ENCODE results near the gene LPIN3. TPM values are rescaled to one million over a fixed set of nuclear protein-coding genes. Genes with fewer than 3 reads are reported as not detected.

Gene LPIN3
- total RNA-seq, 1 donor = 0.27 TPM

DNA sequence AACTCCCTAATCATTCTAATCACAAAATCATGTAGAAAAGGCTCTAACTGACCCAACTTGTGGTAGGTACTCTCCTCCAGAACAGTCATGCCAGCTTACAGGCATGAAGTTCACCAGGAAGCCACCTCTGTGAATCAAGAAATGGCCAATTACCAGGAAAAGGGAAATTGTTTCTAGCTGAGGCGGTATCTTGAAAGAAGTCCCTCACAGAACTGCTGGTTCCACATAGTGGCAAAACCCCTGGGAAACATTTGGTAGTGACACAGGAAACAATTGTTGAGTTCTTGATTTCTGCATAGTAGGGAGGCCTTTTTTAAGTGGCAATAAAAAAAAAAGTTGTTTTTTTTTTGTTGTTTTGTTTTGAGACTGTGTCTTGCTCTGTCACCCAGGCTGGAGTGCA lies 19.6 kb upstream of the LPIN3 start:
- DNase-seq (ENCODE audit: low read depth in 2 of 3, low spot score in 2 of 3) = no peak

GRCh38 chr20:41327178-41327577 lies 13.4 kb upstream of the LPIN3 start:
- no peak for DNase-seq (ENCODE audit: low read depth in 2 of 3, low spot score in 2 of 3)

DNA sequence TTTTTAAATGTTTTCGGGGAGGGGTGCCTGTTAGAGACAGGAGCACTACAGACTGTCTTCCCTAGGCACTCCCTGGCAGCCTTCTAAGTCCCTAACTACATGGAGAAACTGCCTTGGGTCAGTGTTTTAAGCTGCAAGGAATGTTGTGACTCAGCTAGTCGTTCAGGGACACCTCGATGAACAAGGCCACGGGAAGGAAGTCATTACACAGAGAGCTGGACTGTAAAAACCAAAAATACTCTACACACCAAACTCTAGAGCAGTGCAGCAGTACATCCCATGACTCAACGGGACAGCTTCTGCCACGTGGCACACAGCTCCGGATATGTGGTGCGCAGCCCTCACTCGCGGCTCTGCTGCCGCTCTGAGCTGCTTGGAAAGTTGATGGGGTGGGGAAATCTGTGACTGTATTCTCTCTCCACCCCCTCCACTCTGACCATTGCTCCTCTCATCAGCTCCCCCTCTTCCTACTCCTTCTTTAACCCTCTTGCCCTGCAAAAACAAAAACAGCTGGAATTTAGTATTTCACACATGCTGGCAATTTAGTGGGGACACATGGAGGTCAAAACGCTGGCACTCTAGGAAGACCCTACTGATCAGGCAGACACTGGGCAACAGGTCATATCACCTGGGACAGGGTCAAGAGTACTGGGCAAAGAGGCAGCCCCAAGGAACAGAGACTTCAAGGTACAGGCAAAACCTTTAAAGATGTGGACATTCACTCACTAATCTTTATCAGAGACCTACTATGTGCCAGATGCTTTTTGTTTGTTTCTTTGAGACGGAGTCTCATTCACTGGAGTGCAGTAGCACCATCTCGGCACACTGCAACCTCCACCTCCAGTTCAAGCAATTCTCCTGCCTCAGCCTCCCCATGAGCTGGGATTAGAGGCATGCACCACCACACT lies 10.9 kb upstream of the LPIN3 start:
- DNase-seq (ENCODE audit: low read depth in 2 of 3, low spot score in 2 of 3) = peak in 2 of 3 donors; percentile 77 to 80

DNA sequence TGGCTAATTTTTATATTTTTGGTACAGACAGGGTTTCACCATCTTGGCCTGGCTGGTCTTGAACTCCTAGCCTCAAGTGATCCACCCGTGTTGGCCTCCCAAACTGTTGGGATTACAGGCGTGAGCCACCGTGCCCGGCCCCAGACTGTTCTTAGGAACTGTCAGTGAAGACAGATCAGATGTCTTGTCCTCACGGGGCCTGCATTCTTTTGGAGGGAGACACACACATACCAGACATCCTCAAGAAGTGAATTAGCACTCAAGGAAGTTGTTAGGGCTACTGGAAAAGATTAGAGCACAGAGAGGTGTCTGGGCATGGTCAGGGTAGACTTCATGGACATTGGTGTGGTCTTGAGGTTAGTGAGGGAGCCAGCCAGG lies 10.3 kb upstream of the LPIN3 start:
- DNase-seq (ENCODE audit: low read depth in 2 of 3, low spot score in 2 of 3) = no peak

GRCh38 chr20:41330941-41331340 lies 9.7 kb upstream of the LPIN3 start:
- DNase-seq (ENCODE audit: low read depth in 2 of 3, low spot score in 2 of 3) = no peak

- DNase-seq (ENCODE audit: low read depth in 2 of 3, low spot score in 2 of 3) = no peak
Measured at GRCh38 chr20:41331731-41332130, 8.9 kb upstream of the LPIN3 start.

DNA sequence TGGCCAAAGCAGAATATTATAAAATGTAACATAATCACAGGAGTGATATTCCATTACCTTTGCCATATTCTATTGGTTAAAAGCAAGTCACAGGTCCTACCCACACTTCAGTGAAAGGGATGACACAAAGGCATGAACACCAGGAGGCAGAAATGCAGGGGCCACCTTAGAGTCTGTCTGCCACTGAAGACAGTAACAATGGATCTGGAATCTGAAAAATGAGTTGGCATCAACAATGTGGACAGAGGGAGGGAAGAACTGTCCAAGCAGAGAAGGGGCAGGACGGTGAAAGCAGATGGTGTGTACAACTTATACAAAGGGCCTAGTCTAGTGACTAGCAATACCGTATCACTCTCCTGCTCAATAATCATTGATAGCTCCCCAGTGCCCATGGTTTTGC lies 6.6 kb upstream of the LPIN3 start:
- DNase-seq (ENCODE audit: low read depth in 2 of 3, low spot score in 2 of 3) = no peak

GRCh38 chr20:41334443-41335421 lies 5.9 kb upstream of the LPIN3 start:
- DNase-seq (ENCODE audit: low read depth in 2 of 3, low spot score in 2 of 3) = no peak

DNA sequence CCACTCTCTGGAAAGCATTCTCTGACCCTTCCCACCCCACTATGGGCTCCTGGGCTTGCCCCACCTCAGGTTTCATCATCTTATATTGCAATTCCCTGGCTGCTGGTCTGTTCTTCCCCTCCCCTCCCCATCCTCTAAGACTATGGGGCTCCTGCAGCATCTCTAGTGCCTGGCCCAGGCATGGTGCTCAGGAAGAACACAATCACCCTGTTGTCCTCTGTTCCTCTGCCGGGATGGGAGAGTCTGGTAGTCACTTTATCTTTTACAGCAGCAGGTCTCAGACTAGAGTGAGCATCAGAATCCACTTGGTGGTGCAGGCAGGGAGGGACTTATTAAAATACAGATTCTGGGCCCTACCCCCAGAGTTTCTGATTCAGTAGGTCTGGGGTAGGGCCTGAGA lies 5.0 kb upstream of the LPIN3 start:
- no peak for DNase-seq (ENCODE audit: low read depth in 2 of 3, low spot score in 2 of 3)

DNA sequence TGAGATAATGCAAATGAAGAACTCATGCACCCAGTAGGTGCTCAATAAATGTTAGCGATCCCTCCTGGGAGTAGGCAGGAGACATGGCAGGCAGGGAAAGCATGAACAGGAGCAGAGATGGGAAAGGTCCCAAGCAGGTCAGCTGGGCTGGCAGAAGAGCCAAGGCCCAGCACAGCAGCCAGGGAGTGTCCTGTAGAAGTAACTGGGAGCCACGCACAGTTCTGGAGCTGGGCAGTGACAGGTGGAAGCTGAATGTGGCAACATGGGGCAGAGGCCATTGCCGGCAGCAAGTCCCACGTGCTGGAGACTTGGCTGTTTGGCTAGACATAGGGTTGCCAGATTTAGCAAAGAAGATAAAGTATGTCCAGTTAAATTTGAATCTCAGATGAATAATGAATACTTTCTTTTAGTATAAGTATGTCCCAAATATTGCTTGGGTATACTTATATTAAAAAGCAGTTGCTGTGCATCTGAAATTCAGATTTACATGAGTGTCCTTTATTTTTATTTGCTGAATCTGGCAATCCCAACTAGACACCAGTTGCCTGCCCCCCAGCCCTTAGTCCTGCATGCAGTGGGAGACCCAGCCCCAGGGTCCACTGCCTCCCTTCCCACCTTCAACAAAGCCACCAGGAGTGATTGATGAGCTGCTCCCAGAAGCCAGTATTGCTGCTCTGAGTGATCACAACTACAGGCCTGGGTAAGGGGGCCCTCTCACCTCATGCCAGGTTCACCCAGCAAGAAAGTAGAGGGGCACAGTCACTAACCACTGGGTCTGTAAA lies 3.7 kb upstream of the LPIN3 start:
- DNase-seq (ENCODE audit: low read depth in 2 of 3, low spot score in 2 of 3) = no peak

DNA sequence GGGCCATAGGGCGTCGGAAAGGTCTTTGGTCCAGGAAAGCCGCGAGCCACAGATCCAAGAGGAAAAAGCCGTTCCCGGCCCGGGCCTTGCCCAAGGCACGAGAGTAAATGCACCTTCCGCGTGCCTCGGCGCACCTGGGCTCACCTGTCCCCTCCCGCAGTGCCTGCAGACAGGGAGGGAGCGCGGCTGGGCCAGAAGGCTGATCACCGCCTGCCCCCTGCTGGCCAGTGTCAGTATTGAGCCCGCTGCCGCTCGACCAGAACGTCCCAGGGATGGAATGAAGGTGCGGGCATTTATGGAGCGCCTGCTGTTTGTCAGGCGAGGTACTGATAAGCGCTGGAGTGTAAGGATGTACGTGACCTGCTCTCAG lies 679 bp upstream of the LPIN3 start:
- DNase-seq (ENCODE audit: low read depth in 2 of 3, low spot score in 2 of 3) = peak; percentile 46 to 74 (median 67)

- no peak for DNase-seq (ENCODE audit: low read depth in 2 of 3, low spot score in 2 of 3)
Measured at GRCh38 chr20:41342474-41343464, 2.1 kb downstream of the LPIN3 start.

- DNase-seq (ENCODE audit: low read depth in 2 of 3, low spot score in 2 of 3) = no peak
Measured at GRCh38 chr20:41344477-41344876, 3.9 kb downstream of the LPIN3 start.

GRCh38 chr20:41344938-41345728 lies 4.5 kb downstream of the LPIN3 start:
- no peak for DNase-seq (ENCODE audit: low read depth in 2 of 3, low spot score in 2 of 3)

DNA sequence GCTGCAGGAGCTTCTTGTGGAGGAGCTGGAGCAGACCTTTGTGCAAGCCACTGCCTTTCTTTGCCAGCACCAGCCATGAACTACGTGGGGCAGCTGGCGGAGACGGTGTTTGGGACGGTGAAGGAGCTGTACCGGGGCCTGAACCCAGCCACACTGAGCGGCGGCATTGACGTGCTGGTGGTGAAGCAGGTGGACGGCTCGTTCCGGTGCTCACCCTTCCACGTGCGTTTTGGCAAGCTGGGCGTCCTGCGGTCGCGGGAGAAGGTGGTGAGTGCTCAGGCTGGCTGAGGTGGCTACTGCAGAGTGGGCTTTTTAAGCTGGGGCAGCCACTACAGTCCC lies 5.1 kb downstream of the LPIN3 start:
- no peak for DNase-seq (ENCODE audit: low read depth in 2 of 3, low spot score in 2 of 3)

- no peak for DNase-seq (ENCODE audit: low read depth in 2 of 3, low spot score in 2 of 3)
Measured at GRCh38 chr20:41347523-41348429, 7.2 kb downstream of the LPIN3 start.

GRCh38 chr20:41348430-41349172 lies 8.0 kb downstream of the LPIN3 start:
- DNase-seq (ENCODE audit: low read depth in 2 of 3, low spot score in 2 of 3) = no peak
